Kidney (tissue), 14 donors: ENCODE results near the gene EBF3. TPM values are rescaled to one million over a fixed set of nuclear protein-coding genes. Genes with fewer than 3 reads are reported as not detected.

Source experiments
- DNase-seq, 5 donors: peaks; one replicate each; pipeline ENCODE4 v3.0.0-alpha.2; 2013 to 2020
- FAIRE-seq: peaks from 2 replicates; lab custom pipeline; 2012; peaks lifted over from hg19 to GRCh38; lab: Jason Lieb, UNC
- H3K27ac ChIP-seq, 2 donors: one replicate each; pipeline ENCODE4 v1.7.0; 2013; ENCODE audit warnings: low read depth in 2 of 2, low read length in 2 of 2, inconsistent platforms in 1 of 2
- H3K27me3 ChIP-seq: one replicate; pipeline ENCODE4 v1.7.1; 2013; ENCODE audit warnings: low read length, inconsistent platforms; ENCODE audit not compliant: control insufficient read depth, insufficient read depth
- H3K36me3 ChIP-seq, 3 donors: one replicate each; pipeline versions ENCODE4 v1.7.0 to v1.7.1; 2013; ENCODE audit warnings: low read length in 3 of 3, control low read depth in 1 of 3, inconsistent platforms in 1 of 3; ENCODE audit not compliant: insufficient read depth in 3 of 3, control insufficient read depth in 2 of 3
- H3K4me1 ChIP-seq, 3 donors: one replicate each; pipeline versions ENCODE4 v1.7.0 to v1.7.1; 2013; ENCODE audit warnings: low read length in 3 of 3, inconsistent platforms in 1 of 3, low read depth in 1 of 3; ENCODE audit not compliant: control insufficient read depth in 2 of 3, insufficient read depth in 2 of 3
- H3K4me3 ChIP-seq, 3 donors: one replicate each; pipeline versions ENCODE4 v1.7.0 to v1.8.1; 2013; ENCODE audit warnings: low read length in 3 of 3, control low read depth in 1 of 3, inconsistent platforms in 1 of 3
- H3K9ac ChIP-seq, 3 donors: one replicate each; pipeline versions ENCODE4 v1.7.0 to v1.7.1; 2013; ENCODE audit warnings: low read length in 3 of 3, control low read depth in 1 of 3, inconsistent platforms in 1 of 3
- H3K9me3 ChIP-seq, 3 donors: one replicate each; pipeline versions ENCODE4 v1.7.0 to v1.7.1; 2013; ENCODE audit warnings: low read length in 3 of 3, control low read depth in 1 of 3, inconsistent platforms in 1 of 3; ENCODE audit not compliant: control insufficient read depth in 2 of 3, insufficient read depth in 1 of 3
- intact Hi-C: fragments of 100-400 bp; cut with DNase I; formaldehyde crosslinking; loops from one replicate; pipeline ENCODE4 v1.11.1; 2022
- polyA plus RNA-seq: library from polyadenylated mRNA; stranded (reverse); fragments of 350-450 nt; fragmentation: Illumina TruSeq; extraction: RNeasy Lipid Tissue Mini Kit (QIAGEN cat#74804); gene quantifications from one replicate; pipeline ENCODE4 v1.2.3, GENCODE V29; 2014; ENCODE audit warnings: low read depth, low replicate concordance; ENCODE audit not compliant: insufficient read depth
- total RNA-seq: library from RNA; stranded (reverse); fragmentation: NEBNext Ultra II Directional; extraction: Animal tissue kit (Norgen Biotek cat#: 25700); gene quantifications from one replicate; pipeline ENCODE4 v1.2.1, GENCODE V29; 2021
- TF ChIP-seq, protein P1 (sequence below): IDR thresholded peaks from 3 replicates; pipeline ENCODE4 v1.5.1; 2012; ENCODE audit warnings: mild to moderate bottlenecking, moderate library complexity, borderline replicate concordance; ENCODE audit not compliant: insufficient read depth; ENCODE audit errors: extremely low read depth
- donor health status: control.
- donor health status: control.
- donor health status: control.
- donor health status: control.
- donor health status: control.
- donor health status: DM: yes; HTN: yes; CAD: no.
- donor health status: Normal renal cell carcinoma (clear cell type).

EBF3 gene
- total and polyA plus RNA-seq, 2 donors from 2014 or later: 0.09 to 0.98 TPM

GRCh38 chr10:129852829-129853561, 111.1 kb downstream of the EBF3 start:
- peaks cover 0 to 4% (median 0%) of the 10 kb centered on the region in 3 donors for H3K4me1 ChIP-seq
- intact Hi-C loops: no loop called here
- peaks cover 0 to 7% (median 0%) of the 10 kb centered on the region in 3 donors for H3K9me3 ChIP-seq
- H3K4me3 ChIP-seq: peak overlapping the region in 2 of 3 donors; percentile 32 to 44
- H3K9ac ChIP-seq: no peak overlapping the region
- FAIRE-seq: no peak
- DNase-seq: peak in 1 of 5 donors; percentile 29
- TF ChIP-seq, protein P1, sequence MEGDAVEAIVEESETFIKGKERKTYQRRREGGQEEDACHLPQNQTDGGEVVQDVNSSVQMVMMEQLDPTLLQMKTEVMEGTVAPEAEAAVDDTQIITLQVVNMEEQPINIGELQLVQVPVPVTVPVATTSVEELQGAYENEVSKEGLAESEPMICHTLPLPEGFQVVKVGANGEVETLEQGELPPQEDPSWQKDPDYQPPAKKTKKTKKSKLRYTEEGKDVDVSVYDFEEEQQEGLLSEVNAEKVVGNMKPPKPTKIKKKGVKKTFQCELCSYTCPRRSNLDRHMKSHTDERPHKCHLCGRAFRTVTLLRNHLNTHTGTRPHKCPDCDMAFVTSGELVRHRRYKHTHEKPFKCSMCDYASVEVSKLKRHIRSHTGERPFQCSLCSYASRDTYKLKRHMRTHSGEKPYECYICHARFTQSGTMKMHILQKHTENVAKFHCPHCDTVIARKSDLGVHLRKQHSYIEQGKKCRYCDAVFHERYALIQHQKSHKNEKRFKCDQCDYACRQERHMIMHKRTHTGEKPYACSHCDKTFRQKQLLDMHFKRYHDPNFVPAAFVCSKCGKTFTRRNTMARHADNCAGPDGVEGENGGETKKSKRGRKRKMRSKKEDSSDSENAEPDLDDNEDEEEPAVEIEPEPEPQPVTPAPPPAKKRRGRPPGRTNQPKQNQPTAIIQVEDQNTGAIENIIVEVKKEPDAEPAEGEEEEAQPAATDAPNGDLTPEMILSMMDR: no peak
- no peak overlapping the region for H3K27ac ChIP-seq
- H3K27me3 ChIP-seq: no peaks in the 10 kb centered on the region
- H3K36me3 ChIP-seq: no peaks in the 10 kb centered on the region

GRCh38 chr10:129851941-129852640, 112.0 kb downstream of the EBF3 start:
- peaks cover 0 to 7% (median 0%) of the 10 kb centered on the region in 3 donors for H3K9me3 ChIP-seq
- H3K4me3 ChIP-seq: no peak overlapping the region
- TF ChIP-seq, protein P1: no peak
- H3K27me3 ChIP-seq: no peaks in the 10 kb centered on the region
- no peak overlapping the region for H3K27ac ChIP-seq
- intact Hi-C loops: no loop called here
- no peak for FAIRE-seq
- peak in 4 of 5 donors; percentile 35 to 66 (median 59) for DNase-seq
- H3K4me1 ChIP-seq: peaks cover 0 to 4% (median 0%) of the 10 kb centered on the region in 3 donors
- no peaks in the 10 kb centered on the region for H3K36me3 ChIP-seq
- H3K9ac ChIP-seq: no peak overlapping the region

DNA sequence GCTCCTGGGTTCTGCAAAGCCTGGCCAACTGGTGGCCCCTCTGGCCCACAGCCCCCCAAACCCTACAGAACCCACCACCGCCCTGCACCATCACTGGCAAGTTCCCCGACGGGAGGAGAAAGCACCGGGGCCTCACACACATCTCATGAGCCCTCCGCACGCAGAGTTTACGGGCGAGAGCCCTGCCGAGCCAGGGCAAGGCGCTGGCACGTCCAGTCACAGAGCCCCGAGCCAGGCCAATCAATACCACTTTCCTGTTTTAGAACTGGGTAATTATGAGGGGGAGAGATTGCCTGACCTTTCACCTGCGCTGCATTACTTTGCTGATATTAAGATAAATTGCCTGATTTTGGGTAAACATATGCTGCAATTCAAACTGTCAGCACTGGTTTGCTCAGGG, 113.3 kb downstream of the EBF3 start:
- FAIRE-seq (no peak), DNase-seq (peak in 1 of 5 donors; percentile 27)
- H3K36me3 ChIP-seq: no peaks in the 10 kb centered on the region
- H3K27ac ChIP-seq: no peak overlapping the region
- H3K9ac ChIP-seq: no peak overlapping the region
- intact Hi-C loops: no loop called here
- TF ChIP-seq, protein P1: no peak
- H3K27me3 ChIP-seq: no peaks in the 10 kb centered on the region
- peaks cover 0 to 4% (median 0%) of the 10 kb centered on the region in 3 donors for H3K4me1 ChIP-seq
- H3K9me3 ChIP-seq: peaks cover 0 to under 1% (median 0%) of the 10 kb centered on the region in 3 donors
- H3K4me3 ChIP-seq: no peak overlapping the region
